ENCODE data around the gene FHDC1. TPM values are rescaled to one million over a fixed set of nuclear protein-coding genes. Genes with fewer than 3 reads are reported as not detected.

FHDC1 gene
- total and polyA plus RNA-seq, 12 donors = 0.08 to 0.43 (median 0.19) TPM

DNA sequence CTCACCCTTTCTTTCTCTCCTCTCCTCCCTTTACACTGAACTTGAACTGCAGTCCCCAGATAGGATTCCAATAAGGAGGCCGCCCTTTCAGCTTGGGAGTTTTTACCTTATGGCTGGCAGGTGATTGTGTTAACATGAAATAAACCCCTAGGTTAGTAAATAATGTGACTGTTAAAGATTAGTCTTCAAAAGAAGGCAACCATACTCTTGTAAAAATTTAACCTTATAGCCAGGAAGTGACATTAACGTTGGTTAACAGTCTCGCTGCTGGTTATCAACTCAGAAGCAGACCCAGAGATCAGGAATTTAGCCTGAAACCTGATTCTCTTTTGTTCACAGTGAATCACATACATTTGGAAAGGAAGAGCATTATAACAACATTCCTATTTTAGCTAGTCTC lies 15.2 kb downstream of the FHDC1 start:
- no peak overlapping the region for H3K27ac ChIP-seq
- no peak overlapping the region for H3K4me3 ChIP-seq
- H3K27me3 ChIP-seq = peaks cover 0 to 66% (median 27%) of the 10 kb centered on the region in 7 donors
- no peak for DNase-seq
- no peaks in the 10 kb centered on the region for H3K36me3 ChIP-seq
- H3K9me3 ChIP-seq = no peaks in the 10 kb centered on the region
- ATAC-seq = no peak
- 71 to 83% methylated on average over 3 of the region's 3 CpGs for WGBS, 2 donors
- TF ChIP-seq, protein P1, sequence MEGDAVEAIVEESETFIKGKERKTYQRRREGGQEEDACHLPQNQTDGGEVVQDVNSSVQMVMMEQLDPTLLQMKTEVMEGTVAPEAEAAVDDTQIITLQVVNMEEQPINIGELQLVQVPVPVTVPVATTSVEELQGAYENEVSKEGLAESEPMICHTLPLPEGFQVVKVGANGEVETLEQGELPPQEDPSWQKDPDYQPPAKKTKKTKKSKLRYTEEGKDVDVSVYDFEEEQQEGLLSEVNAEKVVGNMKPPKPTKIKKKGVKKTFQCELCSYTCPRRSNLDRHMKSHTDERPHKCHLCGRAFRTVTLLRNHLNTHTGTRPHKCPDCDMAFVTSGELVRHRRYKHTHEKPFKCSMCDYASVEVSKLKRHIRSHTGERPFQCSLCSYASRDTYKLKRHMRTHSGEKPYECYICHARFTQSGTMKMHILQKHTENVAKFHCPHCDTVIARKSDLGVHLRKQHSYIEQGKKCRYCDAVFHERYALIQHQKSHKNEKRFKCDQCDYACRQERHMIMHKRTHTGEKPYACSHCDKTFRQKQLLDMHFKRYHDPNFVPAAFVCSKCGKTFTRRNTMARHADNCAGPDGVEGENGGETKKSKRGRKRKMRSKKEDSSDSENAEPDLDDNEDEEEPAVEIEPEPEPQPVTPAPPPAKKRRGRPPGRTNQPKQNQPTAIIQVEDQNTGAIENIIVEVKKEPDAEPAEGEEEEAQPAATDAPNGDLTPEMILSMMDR (IDR thresholded peaks at IDR 0.05) = no peak
- H3K4me1 ChIP-seq = no peaks in the 10 kb centered on the region
- intact Hi-C loops (cut with DNase I) = no loop called here

- no peak for DNase-seq
- intact Hi-C loops (cut with DNase I) = no loop called here
- TF ChIP-seq, protein P1 (IDR thresholded peaks at IDR 0.05) = no peak
- Histone ChIP-seq H3K4me3 (no peak overlapping the region), H3K4me1 (peaks cover 0 to 20% (median 15%) of the 10 kb centered on the region in 9 donors), H3K27ac (no peak overlapping the region), H3K9me3 (no peaks in the 10 kb centered on the region), H3K27me3 (peaks cover 0 to 51% (median 25%) of the 10 kb centered on the region in 7 donors), H3K36me3 (no peaks in the 10 kb centered on the region)
- no peak for ATAC-seq
- WGBS, 2 donors = 88 to 90% methylated on average over 3 of the region's 3 CpGs
Measured at GRCh38 chr4:152953514-152953913, 17.4 kb downstream of the FHDC1 start.

DNA sequence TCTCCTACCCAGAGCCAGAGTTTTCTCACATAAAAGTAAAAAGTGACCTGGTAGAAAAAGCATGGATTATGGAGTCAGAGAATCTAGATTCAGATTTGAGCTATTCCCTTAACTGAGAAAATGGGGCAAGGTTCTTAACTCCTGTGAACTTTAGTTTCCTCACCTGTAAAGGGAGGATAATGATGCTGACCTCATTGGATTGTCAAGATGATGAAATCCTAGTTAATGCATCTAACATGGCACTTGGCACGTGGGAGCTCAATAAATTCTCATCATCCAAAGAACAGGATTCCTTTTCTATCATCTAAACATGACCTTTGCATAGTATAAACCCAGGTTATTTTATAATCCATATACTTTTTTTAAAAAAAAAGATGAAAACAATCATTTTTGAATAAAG lies 18.6 kb downstream of the FHDC1 start:
- Histone ChIP-seq H3K4me1 (peaks cover 0 to 25% (median 15%) of the 10 kb centered on the region in 9 donors), H3K9me3 (no peaks in the 10 kb centered on the region), H3K27ac (no peak overlapping the region), H3K36me3 (no peaks in the 10 kb centered on the region), H3K27me3 (peaks cover 0 to 48% (median 17%) of the 10 kb centered on the region in 7 donors), H3K4me3 (no peak overlapping the region)
- DNase-seq (no peak), ATAC-seq (no peak)
- 91 to 93% methylated on average over 1 of the region's 1 CpG for WGBS, 2 donors
- intact Hi-C loops (cut with DNase I) = no loop called here
- TF ChIP-seq, protein P1 (IDR thresholded peaks at IDR 0.05) = no peak

DNA sequence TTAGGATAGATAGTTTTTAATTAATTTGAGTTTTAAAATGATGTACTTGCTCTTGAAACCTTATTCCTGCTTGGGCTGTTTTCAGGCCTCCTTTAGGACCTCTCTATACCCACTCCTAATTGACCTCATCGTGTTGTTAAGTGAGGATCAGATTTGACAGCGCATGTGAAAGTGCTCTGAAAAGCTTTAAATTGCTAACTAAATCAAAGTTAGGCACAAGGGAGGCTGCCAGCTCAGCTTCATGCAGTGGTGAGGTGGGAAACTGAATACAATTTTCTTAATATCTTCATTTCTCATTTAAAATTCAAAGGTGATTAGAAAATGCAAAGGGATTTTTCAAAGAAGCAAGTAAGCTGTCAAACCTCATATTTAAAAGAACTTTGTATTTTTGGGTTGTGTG lies 20.0 kb downstream of the FHDC1 start:
- Histone ChIP-seq H3K27ac (no peak overlapping the region), H3K4me1 (peaks cover 0 to 25% (median 15%) of the 10 kb centered on the region in 9 donors), H3K9me3 (no peaks in the 10 kb centered on the region), H3K36me3 (no peaks in the 10 kb centered on the region), H3K4me3 (no peak overlapping the region), H3K27me3 (peaks cover 0 to 40% (median 11%) of the 10 kb centered on the region in 7 donors)
- intact Hi-C loops (cut with DNase I) = no loop called here
- TF ChIP-seq, protein P1 (IDR thresholded peaks at IDR 0.05) = no peak
- no peak for ATAC-seq
- no peak for DNase-seq
- 80 to 88% methylated on average over 2 of the region's 2 CpGs for WGBS, 2 donors
